Tibial artery (tissue), 4 donors: ENCODE results near the gene CD4.
A peak's percentile ranks its signal among the peaks of the same experiment; 100 is the strongest.

Experiments used
- DNase-seq, 2 donors: peaks; one replicate each; pipeline ENCODE4 v3.0.0-alpha.2; 2019
- H3K27ac ChIP-seq, 2 donors: fragments of 200-600 bp; sonication (generic) in 1 of 2; 1 replicate in 1 of 2; 2 replicates in 1 of 2; pipeline ENCODE4 v1.5.1; 2018 to 2019; ENCODE audit warnings: mild to moderate bottlenecking in 1 of 2
- H3K27me3 ChIP-seq, 2 donors: fragments of 200-600 bp; sonication (generic) in 1 of 2; one replicate each; pipeline versions ENCODE4 v1.5.1 to v1.6.0; 2016 to 2019
- H3K36me3 ChIP-seq, 3 donors: fragments of 200-600 bp; sonication (generic) in 2 of 3; one replicate each; pipeline ENCODE4 v1.5.1; 2016 to 2019; ENCODE audit warnings: mild to moderate bottlenecking in 2 of 3
- H3K4me1 ChIP-seq, 4 donors: fragments of 200-600 bp; sonication (generic) in 2 of 4; 1 replicate in 3 of 4; 2 replicates in 1 of 4; pipeline ENCODE4 v1.5.1; 2016 to 2019
- H3K4me3 ChIP-seq, 2 donors: fragments of 200-600 bp; sonication (generic) in 1 of 2; 1 replicate in 1 of 2; 2 replicates in 1 of 2; pipeline ENCODE4 v1.5.1; 2018 to 2019; ENCODE audit warnings: mild to moderate bottlenecking in 2 of 2
- H3K9me3 ChIP-seq, 3 donors: fragments of 200-600 bp; sonication (generic) in 1 of 3; one replicate each; pipeline ENCODE4 v1.5.1; 2016 to 2019
- intact Hi-C: fragments of 100-400 bp; cut with DNase I; formaldehyde crosslinking; loops from one replicate; pipeline ENCODE4 v1.15.0; 2023; ENCODE audit warnings: low total_unique reads
- TF ChIP-seq, protein P1 (sequence below), 2 experiments: fragments of 200-600 bp in 1 of 2; fragments of 450-650 bp in 1 of 2; IDR thresholded peaks; one replicate each; pipeline ENCODE4 v1.5.1; 2017 to 2019; ENCODE audit warnings: antibody characterized with exemption in 2 of 2, mild to moderate bottlenecking in 1 of 2, moderate library complexity in 1 of 2

CD4 gene

DNA sequence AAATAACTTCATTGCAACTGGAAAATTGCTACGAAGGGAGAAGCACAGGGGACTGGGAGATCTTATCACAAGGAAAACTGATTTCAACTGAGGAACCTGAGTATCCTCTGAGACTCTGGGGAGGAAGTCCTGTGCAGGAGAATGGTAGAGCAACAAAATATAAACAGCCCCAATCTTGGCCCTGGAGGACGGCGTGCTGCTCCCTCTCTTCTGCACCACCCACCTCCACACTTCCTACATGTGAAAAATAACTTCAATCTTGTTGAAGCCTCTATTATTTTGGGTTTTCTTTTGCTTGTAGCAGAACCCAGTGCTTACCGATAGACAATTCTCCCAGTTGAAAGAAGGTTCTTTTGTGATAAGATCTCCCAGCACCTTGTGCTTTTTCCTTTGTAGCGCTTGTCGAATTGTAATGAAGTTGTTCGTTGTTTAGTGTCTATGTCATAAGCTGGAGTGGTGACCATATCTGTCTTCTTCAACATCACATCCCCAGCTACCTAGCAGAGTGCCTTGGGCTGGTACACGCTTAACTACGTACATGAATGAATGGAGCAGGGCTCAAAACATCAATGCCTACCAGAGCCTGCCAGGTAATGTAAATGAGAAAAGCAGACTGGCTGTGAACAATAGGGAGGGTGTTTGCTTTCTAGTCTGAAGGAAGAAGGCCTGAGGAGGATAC lies 2.8 kb upstream of the CD4 start:
- Histone ChIP-seq H3K36me3 (no peaks in the 10 kb centered on the region), H3K27me3 (no peaks in the 10 kb centered on the region), H3K4me3 (no peak overlapping the region), H3K4me1 (no peaks in the 10 kb centered on the region), H3K27ac (no peak overlapping the region), H3K9me3 (no peaks in the 10 kb centered on the region)
- intact Hi-C loops = no loop called here
- TF ChIP-seq, protein P1, sequence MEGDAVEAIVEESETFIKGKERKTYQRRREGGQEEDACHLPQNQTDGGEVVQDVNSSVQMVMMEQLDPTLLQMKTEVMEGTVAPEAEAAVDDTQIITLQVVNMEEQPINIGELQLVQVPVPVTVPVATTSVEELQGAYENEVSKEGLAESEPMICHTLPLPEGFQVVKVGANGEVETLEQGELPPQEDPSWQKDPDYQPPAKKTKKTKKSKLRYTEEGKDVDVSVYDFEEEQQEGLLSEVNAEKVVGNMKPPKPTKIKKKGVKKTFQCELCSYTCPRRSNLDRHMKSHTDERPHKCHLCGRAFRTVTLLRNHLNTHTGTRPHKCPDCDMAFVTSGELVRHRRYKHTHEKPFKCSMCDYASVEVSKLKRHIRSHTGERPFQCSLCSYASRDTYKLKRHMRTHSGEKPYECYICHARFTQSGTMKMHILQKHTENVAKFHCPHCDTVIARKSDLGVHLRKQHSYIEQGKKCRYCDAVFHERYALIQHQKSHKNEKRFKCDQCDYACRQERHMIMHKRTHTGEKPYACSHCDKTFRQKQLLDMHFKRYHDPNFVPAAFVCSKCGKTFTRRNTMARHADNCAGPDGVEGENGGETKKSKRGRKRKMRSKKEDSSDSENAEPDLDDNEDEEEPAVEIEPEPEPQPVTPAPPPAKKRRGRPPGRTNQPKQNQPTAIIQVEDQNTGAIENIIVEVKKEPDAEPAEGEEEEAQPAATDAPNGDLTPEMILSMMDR (IDR thresholded peaks at IDR 0.05) = no peak
- DNase-seq = no peak

DNA sequence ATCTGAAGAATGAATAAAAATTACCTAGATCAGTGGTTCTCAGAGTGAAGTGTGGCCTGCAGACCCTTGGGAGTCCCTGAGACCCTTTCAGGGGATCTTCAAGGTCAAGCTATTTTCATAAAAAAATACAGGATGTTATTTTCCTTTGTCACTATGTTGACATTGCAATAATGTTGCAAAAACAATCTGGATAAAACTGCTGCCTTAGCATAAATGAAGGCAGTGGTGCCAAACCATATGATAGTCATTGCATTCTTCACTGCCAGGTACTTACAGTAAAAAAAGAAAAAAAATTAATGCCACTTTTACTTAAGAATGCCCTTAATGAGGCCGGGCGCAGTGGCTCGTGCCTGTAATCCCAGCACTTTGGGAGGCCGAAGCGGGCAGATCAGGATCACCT lies 2.0 kb upstream of the CD4 start:
- DNase-seq = no peak
- H3K27ac ChIP-seq = no peak overlapping the region
- no peak overlapping the region for H3K4me3 ChIP-seq
- no peaks in the 10 kb centered on the region for H3K27me3 ChIP-seq
- H3K36me3 ChIP-seq = no peaks in the 10 kb centered on the region
- intact Hi-C loops = no loop called here
- no peaks in the 10 kb centered on the region for H3K4me1 ChIP-seq
- TF ChIP-seq, protein P1 (IDR thresholded peaks at IDR 0.05) = no peak
- no peaks in the 10 kb centered on the region for H3K9me3 ChIP-seq

DNA sequence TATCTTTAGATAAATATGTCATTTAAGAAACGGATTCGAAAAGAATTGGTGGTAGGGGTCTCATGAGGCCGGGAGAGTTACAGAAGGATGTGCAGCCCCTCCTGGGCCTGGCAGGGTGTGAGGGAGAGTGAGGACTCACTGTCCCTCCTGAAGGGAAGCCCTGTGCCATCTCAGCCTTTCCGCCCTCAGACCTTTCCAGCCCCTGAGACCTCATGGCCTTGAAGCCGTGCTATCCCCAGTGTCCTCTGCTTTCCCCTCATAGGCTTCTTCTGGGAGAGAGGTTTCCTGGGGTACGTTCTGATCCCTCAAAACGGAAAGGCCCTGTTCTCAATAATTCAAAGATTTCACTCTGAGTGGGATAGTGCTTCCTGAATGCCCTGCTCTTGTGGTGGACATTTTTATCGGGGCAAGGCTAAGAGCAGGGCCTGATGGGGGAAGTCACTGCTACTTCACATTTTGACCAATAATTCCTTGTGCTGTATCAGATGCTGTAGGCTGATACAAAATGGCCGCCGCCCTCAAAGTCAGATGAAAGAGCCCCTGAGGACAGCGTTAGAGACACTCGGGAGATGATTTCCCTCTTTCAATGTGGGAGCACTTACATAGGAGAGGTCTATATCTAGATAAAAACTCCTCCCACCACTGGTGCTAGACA lies 1.3 kb downstream of the CD4 start:
- peaks cover 0 to 5% of the 10 kb centered on the region in 2 donors for H3K27me3 ChIP-seq
- no peak overlapping the region for H3K27ac ChIP-seq
- no peaks in the 10 kb centered on the region for H3K36me3 ChIP-seq
- no peaks in the 10 kb centered on the region for H3K9me3 ChIP-seq
- no peaks in the 10 kb centered on the region for H3K4me1 ChIP-seq
- intact Hi-C loops = no loop called here
- H3K4me3 ChIP-seq = no peak overlapping the region
- TF ChIP-seq, protein P1 (IDR thresholded peaks at IDR 0.05) = no peak
- DNase-seq = no peak

DNA sequence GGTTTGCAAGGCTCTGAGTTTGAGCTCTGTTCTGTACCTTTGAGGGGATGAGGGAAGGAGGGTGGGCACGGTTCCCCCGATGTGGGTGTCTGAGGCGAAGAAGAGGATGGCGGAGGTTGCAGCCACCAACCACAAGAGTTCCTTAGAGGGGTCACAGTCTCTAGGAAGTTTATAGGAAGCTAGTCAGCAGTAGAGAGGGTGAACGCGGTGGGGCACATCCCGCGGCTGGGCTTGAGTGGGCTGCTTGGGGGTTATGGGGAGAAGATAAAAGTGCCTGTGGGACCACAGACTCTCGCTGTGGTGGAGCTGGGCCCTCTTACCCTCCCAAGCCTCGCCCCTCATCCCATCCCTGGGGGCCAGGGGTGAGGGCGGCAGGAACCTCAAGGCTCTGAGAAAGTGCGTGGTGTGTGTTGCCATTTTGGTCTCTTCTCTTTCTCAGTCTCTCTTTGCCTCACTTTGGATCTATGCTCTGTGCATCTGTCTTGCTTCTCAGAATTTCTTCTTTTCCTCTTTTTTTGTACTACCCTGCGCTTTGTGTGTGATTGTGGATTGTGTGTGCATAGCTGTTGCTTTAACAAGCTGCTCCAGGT lies 2.7 kb downstream of the CD4 start:
- TF ChIP-seq, protein P1 (IDR thresholded peaks at IDR 0.05) = no peak
- H3K9me3 ChIP-seq = no peaks in the 10 kb centered on the region
- intact Hi-C loops = no loop called here
- no peaks in the 10 kb centered on the region for H3K36me3 ChIP-seq
- H3K27ac ChIP-seq = no peak overlapping the region
- H3K4me1 ChIP-seq = no peaks in the 10 kb centered on the region
- DNase-seq = no peak
- H3K4me3 ChIP-seq = no peak overlapping the region
- H3K27me3 ChIP-seq = peaks cover 0 to 8% of the 10 kb centered on the region in 2 donors

DNA sequence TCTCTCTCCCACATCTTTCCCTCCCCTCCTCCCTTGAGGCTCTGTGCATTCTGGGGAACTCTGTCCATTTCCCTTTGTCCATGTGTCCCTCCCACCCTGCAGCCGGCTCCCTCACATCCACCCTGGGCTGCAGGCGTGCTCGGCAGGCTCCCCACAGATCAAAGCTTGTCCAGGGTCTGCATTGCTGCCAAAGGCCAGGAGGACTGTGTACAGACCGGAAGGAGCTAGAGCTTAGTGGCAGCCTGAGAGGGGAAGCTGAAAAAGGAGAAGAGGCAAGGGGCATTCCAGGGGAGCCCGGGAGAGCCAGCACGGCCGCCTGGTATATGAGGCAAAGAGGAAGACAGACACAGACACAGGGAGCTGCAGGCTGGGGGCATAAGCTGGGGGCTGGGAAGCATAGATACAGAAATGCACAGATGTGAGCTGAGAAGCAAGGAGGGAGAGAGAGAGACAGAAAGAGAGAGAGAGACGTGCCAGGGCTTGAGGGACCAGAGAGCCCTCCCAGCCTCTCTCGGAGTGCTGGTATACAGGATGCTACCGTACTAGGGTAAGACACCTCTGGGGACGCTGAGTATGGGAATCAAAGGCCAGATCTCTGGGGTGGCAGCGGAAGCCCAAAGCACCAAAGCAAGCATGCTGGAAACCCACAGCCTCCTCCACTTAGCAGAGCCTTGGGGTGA lies 3.3 kb downstream of the CD4 start:
- intact Hi-C loops = no loop called here
- Histone ChIP-seq H3K27ac (no peak overlapping the region), H3K4me1 (no peaks in the 10 kb centered on the region), H3K36me3 (no peaks in the 10 kb centered on the region), H3K9me3 (no peaks in the 10 kb centered on the region), H3K4me3 (no peak overlapping the region), H3K27me3 (peaks cover 0 to 8% of the 10 kb centered on the region in 2 donors)
- DNase-seq = peak; percentile 53 to 73
- TF ChIP-seq, protein P1 (IDR thresholded peaks at IDR 0.05) = no peak
